Stomach (tissue), 9 donors: ENCODE data around the gene RAX2. TPM values are rescaled to one million over a fixed set of nuclear protein-coding genes. Genes with fewer than 3 reads are reported as not detected.
A peak's percentile ranks its signal among the peaks of the same experiment; 100 is the strongest.

ENCODE experiments used
- DNase-seq, 2 donors: peaks; one replicate each; pipeline versions ENCODE4 v3.0.0 to v3.0.0-alpha.2; 2013 to 2019
- H3K27ac ChIP-seq, 5 donors: fragments of 200-600 bp in 4 of 5; sonication (generic) in 4 of 5; one replicate each; pipeline ENCODE4 v1.5.1; 2013 to 2019; ENCODE audit warnings: mild to moderate bottlenecking in 1 of 5, moderate library complexity in 1 of 5
- H3K27me3 ChIP-seq, 3 donors: fragments of 200-600 bp; sonication (generic); one replicate each; pipeline ENCODE4 v1.5.1; 2017 to 2019; ENCODE audit warnings: mixed run types in 1 of 3
- H3K36me3 ChIP-seq, 4 donors: fragments of 200-600 bp; sonication (generic); 1 replicate in 3 of 4; 2 replicates in 1 of 4; pipeline ENCODE4 v1.5.1; 2016 to 2019
- H3K4me1 ChIP-seq, 4 donors: fragments of 200-600 bp; sonication (generic); one replicate each; pipeline ENCODE4 v1.5.1; 2016 to 2019
- H3K4me3 ChIP-seq, 4 donors: fragments of 200-600 bp; sonication (generic) in 3 of 4; one replicate each; pipeline ENCODE4 v1.5.1; 2016 to 2019; ENCODE audit warnings: mild to moderate bottlenecking in 1 of 4
- H3K9me3 ChIP-seq, 4 donors: fragments of 200-600 bp; sonication (generic); one replicate each; pipeline ENCODE4 v1.5.1; 2016 to 2019
- CTCF ChIP-seq, 7 experiments: fragments of 450-650 bp in 4 of 7; fragments of 200-600 bp in 3 of 7; sonication (generic) in 3 of 7; IDR thresholded peaks; one replicate each; pipeline ENCODE4 v1.5.1; 2016 to 2019; ENCODE audit warnings: antibody characterized with exemption in 7 of 7, control low read depth in 2 of 7, mild to moderate bottlenecking in 1 of 7
- EP300 ChIP-seq: sonication (generic); formaldehyde crosslinking; IDR thresholded peaks from one replicate; pipeline ENCODE4 v1.6.1; 2017; ENCODE audit warnings: antibody characterized with exemption
- POLR2A ChIP-seq, 4 donors: fragments of 450-650 bp; IDR thresholded peaks; one replicate each; pipeline ENCODE4 v1.6.1; 2016; ENCODE audit warnings: antibody characterized with exemption in 4 of 4, control low read depth in 2 of 4, mild to moderate bottlenecking in 1 of 4, moderate library complexity in 1 of 4
- POLR2AphosphoS5 ChIP-seq, 3 donors: sonication (generic); formaldehyde crosslinking; IDR thresholded peaks; one replicate each; pipeline ENCODE4 v1.6.1; 2016; ENCODE audit warnings: antibody characterized with exemption in 3 of 3
- WGBS, 5 donors: extraction: QIAGEN DNeasy Blood & Tissue Kit in 3 of 5; methylation state at CpG; one replicate each; pipeline versions ENCODE4 v1.1.5 to v1.1.7; 2013 to 2018; 5-methylcytosine and 5-hydroxymethylcytosine counted together
- intact Hi-C: fragments of 100-400 bp; cut with DNase I; formaldehyde crosslinking; loops from one replicate; pipeline ENCODE4 v1.15.1; 2023; ENCODE audit warnings: low total_unique reads
- polyA plus RNA-seq, 3 donors: library from polyadenylated mRNA; stranded (reverse); fragments of 200-250 nt; gene quantifications; one replicate each; pipeline ENCODE4 v1.2.3, GENCODE V29; 2013
- total RNA-seq, 5 donors: library from RNA; depleted of rRNA; stranded (reverse); fragments of >200 nt; gene quantifications; one replicate each; pipeline versions ENCODE4 v1.1.0 to v1.2.3, GENCODE V29; 2014 to 2016
- donor health status: healthy with polysubstance abuse.
- donor health status: Bipolar disorder and iron deficiency.
- donor health status: healthy.

The RAX2 gene
- total and polyA plus RNA-seq, 8 donors, result not detected

- WGBS, 5 donors, result 81 to 89% (median 84%) methylated on average over 12 to 25 of the region's 25 CpGs; no CpG with 5 or more reads in 1 of the 5 donors
- TF ChIP-seq EP300, result no peak
- TF ChIP-seq POLR2AphosphoS5 (IDR thresholded peaks at IDR 0.05), result no peak
- no peak for TF ChIP-seq POLR2A (IDR thresholded peaks at IDR 0.05)
- no peak for TF ChIP-seq CTCF (IDR thresholded peaks at IDR 0.05)
- H3K27me3 ChIP-seq, result peaks cover 0 to 4% (median 0%) of the 10 kb centered on the region in 3 donors
- H3K36me3 ChIP-seq, result peaks cover 39 to 74% (median 69%) of the 10 kb centered on the region in 4 donors
- no peak for DNase-seq
- intact Hi-C loops, result no loop called here
- no peak overlapping the region for H3K4me3 ChIP-seq
- H3K27ac ChIP-seq, result no peak overlapping the region
- peaks cover 0 to under 1% (median 0%) of the 10 kb centered on the region in 4 donors for H3K4me1 ChIP-seq
- no peaks in the 10 kb centered on the region for H3K9me3 ChIP-seq
These were observed 19.5 kb downstream of the RAX2 start for GRCh38 chr19:3752492-3752891.

GRCh38 chr19:3751236-3751635, 20.8 kb downstream of the RAX2 start:
- H3K27me3 ChIP-seq, result peaks cover 0 to 14% (median 0%) of the 10 kb centered on the region in 3 donors
- TF ChIP-seq CTCF (IDR thresholded peaks at IDR 0.05), result no peak
- TF ChIP-seq POLR2A (IDR thresholded peaks at IDR 0.05), result no peak
- no peak for TF ChIP-seq EP300
- no peak for TF ChIP-seq POLR2AphosphoS5 (IDR thresholded peaks at IDR 0.05)
- no peak overlapping the region for H3K4me3 ChIP-seq
- DNase-seq, result no peak
- H3K9me3 ChIP-seq, result no peaks in the 10 kb centered on the region
- 91 to 97% (median 96%) methylated on average over 19 to 30 of the region's 30 CpGs for WGBS, 5 donors
- H3K36me3 ChIP-seq, result peaks cover 33 to 77% (median 73%) of the 10 kb centered on the region in 4 donors
- H3K4me1 ChIP-seq, result no peaks in the 10 kb centered on the region
- intact Hi-C loops, result no loop called here
- H3K27ac ChIP-seq, result no peak overlapping the region

GRCh38 chr19:3750211-3750610, 21.8 kb downstream of the RAX2 start:
- peaks cover 0 to 18% (median 0%) of the 10 kb centered on the region in 3 donors for H3K27me3 ChIP-seq
- no peak overlapping the region for H3K4me3 ChIP-seq
- TF ChIP-seq CTCF (IDR thresholded peaks at IDR 0.05) (no peak), POLR2AphosphoS5 (IDR thresholded peaks at IDR 0.05) (no peak), POLR2A (IDR thresholded peaks at IDR 0.05) (no peak), EP300 (no peak)
- no peak overlapping the region for H3K27ac ChIP-seq
- peaks cover 33 to 87% (median 82%) of the 10 kb centered on the region in 4 donors for H3K36me3 ChIP-seq
- DNase-seq, result no peak
- H3K4me1 ChIP-seq, result no peaks in the 10 kb centered on the region
- intact Hi-C loops, result no loop called here
- no peaks in the 10 kb centered on the region for H3K9me3 ChIP-seq
- 98 to 100% (median 98%) methylated on average over 2 of the region's 2 CpGs for WGBS, 5 donors

GRCh38 chr19:3748965-3749364, 23.1 kb downstream of the RAX2 start:
- H3K4me3 ChIP-seq, result no peak overlapping the region
- TF ChIP-seq POLR2A (IDR thresholded peaks at IDR 0.05) (no peak), POLR2AphosphoS5 (IDR thresholded peaks at IDR 0.05) (peak in 1 of 3 donors; percentile 54), CTCF (IDR thresholded peaks at IDR 0.05) (no peak), EP300 (no peak)
- H3K9me3 ChIP-seq, result no peaks in the 10 kb centered on the region
- intact Hi-C loops, result no loop called here
- WGBS, 5 donors, result 37 to 53% (median 50%) methylated on average over 8 of the region's 8 CpGs
- H3K4me1 ChIP-seq, result no peaks in the 10 kb centered on the region
- DNase-seq, result peak in 1 of 2 donors; percentile 64
- no peak overlapping the region for H3K27ac ChIP-seq
- peaks cover 0 to 18% (median 0%) of the 10 kb centered on the region in 3 donors for H3K27me3 ChIP-seq
- peaks cover 33 to 86% (median 77%) of the 10 kb centered on the region in 4 donors for H3K36me3 ChIP-seq
